Medulla oblongata (tissue), 1 donor: ENCODE measurements around the gene TLE4.

ENCODE experiments used
- DNase-seq: peaks from one replicate; pipeline ENCODE4 v3.0.0-alpha.2; 2015; ENCODE audit errors: extremely low spot score

The TLE4 gene

GRCh38 chr9:79664375-79664831, 92.6 kb downstream of the TLE4 start:
- DNase-seq: peak; percentile 23

GRCh38 chr9:79665369-79665768, 93.6 kb downstream of the TLE4 start:
- DNase-seq: no peak

- DNase-seq: no peak
These were observed 94.2 kb downstream of the TLE4 start for GRCh38 chr9:79665931-79666330.

GRCh38 chr9:79667120-79667519, 95.4 kb downstream of the TLE4 start:
- no peak for DNase-seq

GRCh38 chr9:79667817-79668436, 96.2 kb downstream of the TLE4 start:
- DNase-seq: peak; percentile 53

GRCh38 chr9:79668956-79669355, 97.2 kb downstream of the TLE4 start:
- DNase-seq: no peak

- DNase-seq: no peak
These were observed 98.7 kb downstream of the TLE4 start for GRCh38 chr9:79670269-79670961.

GRCh38 chr9:79671558-79671957, 99.8 kb downstream of the TLE4 start:
- no peak for DNase-seq

GRCh38 chr9:79672236-79672635, 100.5 kb downstream of the TLE4 start:
- no peak for DNase-seq

- no peak for DNase-seq
These were observed 101.1 kb downstream of the TLE4 start for GRCh38 chr9:79672891-79673290.

GRCh38 chr9:79673614-79674013, 101.8 kb downstream of the TLE4 start:
- no peak for DNase-seq

- DNase-seq: no peak
These were observed 102.5 kb downstream of the TLE4 start for GRCh38 chr9:79674052-79674777.

GRCh38 chr9:79681576-79681975, 109.8 kb downstream of the TLE4 start:
- no peak for DNase-seq

GRCh38 chr9:79682076-79682736, 110.4 kb downstream of the TLE4 start:
- DNase-seq: no peak

- no peak for DNase-seq
These were observed 112.3 kb downstream of the TLE4 start for GRCh38 chr9:79684059-79684458.

GRCh38 chr9:79684711-79685575, 113.2 kb downstream of the TLE4 start:
- no peak for DNase-seq

- no peak for DNase-seq
These were observed 113.8 kb downstream of the TLE4 start for GRCh38 chr9:79685577-79685976.

- peak; percentile 61 for DNase-seq
These were observed 114.8 kb downstream of the TLE4 start for GRCh38 chr9:79686381-79687130.

GRCh38 chr9:79687131-79687447, 115.3 kb downstream of the TLE4 start:
- no peak for DNase-seq

- DNase-seq: no peak
These were observed 116.6 kb downstream of the TLE4 start for GRCh38 chr9:79688363-79688762.

- DNase-seq: no peak
These were observed 117.8 kb downstream of the TLE4 start for GRCh38 chr9:79689576-79689975.
